ENCODE data around the gene PEG3. TPM values are rescaled to one million over a fixed set of nuclear protein-coding genes. Genes with fewer than 3 reads are reported as not detected.

Gene PEG3
- not detected in 2 replicates for total RNA-seq (2021; fragmentation: NEBNext Ultra II Directional; extraction: Animal tissue kit (Norgen Biotek cat#: 25700))
- polyA plus RNA-seq (2011; rRNA removed) = not detected in 2 replicates
- 0.13 TPM for polyA plus RNA-seq (2011; cell fraction: cytosol; rRNA removed)
- polyA plus RNA-seq (2011; cell fraction: nucleus; rRNA removed) = not detected
- not detected in 4 replicates for polyA plus RNA-seq (2012, experiment 1 of 2)
- not detected for polyA plus RNA-seq (2012, experiment 2 of 2)
- 11.7 TPM for polyA plus RNA-seq (2013, experiment 1 of 2)
- polyA plus RNA-seq (2013, experiment 2 of 2) = 10.3 TPM
- polyA minus RNA-seq (2011; rRNA and poly(A)+ RNA removed) = not detected in 2 replicates
- polyA minus RNA-seq (2011; cell fraction: cytosol; rRNA and poly(A)+ RNA removed) = not detected
- not detected for polyA minus RNA-seq (2011; cell fraction: nucleus; rRNA and poly(A)+ RNA removed)
- long read RNA-seq, experiment 1 = 0 reads
- long read RNA-seq, experiment 2 = 0 reads

GRCh38 chr19:56840451-56841192 lies at the start of gene PEG3, which contains the start of gene ZIM2:
Gene PEG3, minus strand, starts transcription at chr19:56840726. Its CDS starts 16,071 bp downstream, at chr19:56824655.
Gene ZIM2, minus strand, starts transcription at chr19:56840726. Its CDS starts 16,449 bp downstream, at chr19:56824277.
- Histone ChIP-seq H3K27me3 (replicated peaks in 1 of 4; ENCODE audit: control insufficient read depth in 3 of 4, extremely low read depth in 1 of 4, insufficient read depth in 3 of 4, low read length in 3 of 4) (no peaks in the 10 kb centered on the region), H2BK5ac (ENCODE audit: low read depth, low read length) (no peak within 1 kb of the TSS), H3K79me2 (ENCODE audit: control insufficient read depth in 1 of 2, insufficient read depth in 2 of 2, low read length in 2 of 2) (no peaks in the 10 kb centered on the region), H3K56ac (replicated peaks; ENCODE audit: insufficient read length, low read depth, low read length) (no peak within 1 kb of the TSS), H3K23ac (ENCODE audit: insufficient read length) (no peak within 1 kb of the TSS), H3K9me3 (ENCODE audit: insufficient read depth in 2 of 2, low read depth in 1 of 2, low read length in 1 of 2) (peaks cover 56 to 84% of the 10 kb centered on the region in 2 experiments), H2BK15ac (ENCODE audit: low read length) (no peak within 1 kb of the TSS), H2BK12ac (ENCODE audit: low read depth, low read length) (no peak within 1 kb of the TSS), H4K91ac (replicated peaks; ENCODE audit: insufficient read length, low read length) (no peak within 1 kb of the TSS), H3K4ac (replicated peaks; ENCODE audit: insufficient read length, low read depth, low read length) (no peak within 1 kb of the TSS), H2AK5ac (ENCODE audit: low read depth, low read length) (no peak within 1 kb of the TSS), H3K14ac (ENCODE audit: insufficient read length) (no peak within 1 kb of the TSS), H3K36me3 (ENCODE audit: control insufficient read depth in 2 of 4, insufficient read depth in 4 of 4, low read length in 3 of 4) (no peaks in the 10 kb centered on the region; a peak in 1 of 8 replicates), H2BK120ac (replicated peaks; ENCODE audit: low read depth, low read length) (no peak within 1 kb of the TSS), H2BK20ac (ENCODE audit: low read length) (no peak within 1 kb of the TSS), H3K4me2 (ENCODE audit: insufficient read depth in 1 of 2, low read depth in 2 of 2, low read length in 2 of 2) (no peak within 1 kb of the TSS), H4K20me1 (replicated peaks in 1 of 2; ENCODE audit: control insufficient read depth in 1 of 2, insufficient read depth in 2 of 2, low read length in 2 of 2) (no peaks in the 10 kb centered on the region), H3K27ac (ENCODE audit: low read depth, low read length) (no peak within 1 kb of the TSS), H3K18ac (ENCODE audit: extremely low read depth, low read length) (no peak within 1 kb of the TSS), H2AFZ (ENCODE audit: low read length) (no peak within 1 kb of the TSS), H3K79me1 (ENCODE audit: low read depth, low read length) (no peaks in the 10 kb centered on the region), H3K4me1 (replicated peaks in 1 of 4; ENCODE audit: control insufficient read depth in 3 of 4, insufficient read depth in 4 of 4, low read length in 3 of 4) (no peaks in the 10 kb centered on the region), H3K9ac (replicated peaks in 1 of 4; ENCODE audit: extremely low read depth in 1 of 4, low read depth in 3 of 4, low read length in 3 of 4) (no peak within 1 kb of the TSS), H4K5ac (ENCODE audit: insufficient read length, low read depth, low read length) (no peak within 1 kb of the TSS), H3K23me2 (ENCODE audit: low read depth, low read length) (no peaks in the 10 kb centered on the region), H3K4me3 (ENCODE audit: extremely low read depth in 1 of 4, insufficient read depth in 2 of 4, low read depth in 3 of 4, low read length in 4 of 4) (no peak within 1 kb of the TSS), H4K8ac (ENCODE audit: extremely low read depth, insufficient read depth, low read length) (no peak within 1 kb of the TSS)
- TF ChIP-seq GTF2F1 (IDR thresholded peaks at IDR 0.05; ENCODE audit: borderline replicate concordance, low read depth, low read length) = no peak
- ChIA-PET POLR2A (ENCODE audit: partially characterized antibody) (no interaction called here), CTCF (ENCODE audit: partially characterized antibody) (no interaction called here)
- FAIRE-seq (no peak), DNase-seq (ENCODE audit: low read depth in 1 of 2, low spot score in 2 of 2) (no peak)
- 91% methylated on average over 23 of the region's 49 CpGs; no CpG with 5 or more reads in 1 of the 2 experiments for WGBS, 2 experiments (ENCODE audit: extremely low coverage in 1 of 2, insufficient coverage in 1 of 2, insufficient read length in 1 of 2, insufficient replicate concordance in 2 of 2, low coverage in 1 of 2, low lambda C conversion rate in 2 of 2, missing lambda C conversion rate in 1 of 2)
